NCI-H2029 treated with DMSO at 0.1 percent for 48 hours (cell line): ENCODE data around the gene PTCRA.
A peak's percentile ranks its signal among the peaks of the same experiment; 100 is the strongest.
"Not testable (repeated sequence)": the region's sequence is repeated elsewhere in the genome, so short reads cannot be mapped to it uniquely, and the experiment has no call there.

ENCODE experiments used
- DNase-seq: peaks from one replicate; lab custom pipeline; 2025; lab: John Stamatoyannopoulos, UW

Gene PTCRA

DNA sequence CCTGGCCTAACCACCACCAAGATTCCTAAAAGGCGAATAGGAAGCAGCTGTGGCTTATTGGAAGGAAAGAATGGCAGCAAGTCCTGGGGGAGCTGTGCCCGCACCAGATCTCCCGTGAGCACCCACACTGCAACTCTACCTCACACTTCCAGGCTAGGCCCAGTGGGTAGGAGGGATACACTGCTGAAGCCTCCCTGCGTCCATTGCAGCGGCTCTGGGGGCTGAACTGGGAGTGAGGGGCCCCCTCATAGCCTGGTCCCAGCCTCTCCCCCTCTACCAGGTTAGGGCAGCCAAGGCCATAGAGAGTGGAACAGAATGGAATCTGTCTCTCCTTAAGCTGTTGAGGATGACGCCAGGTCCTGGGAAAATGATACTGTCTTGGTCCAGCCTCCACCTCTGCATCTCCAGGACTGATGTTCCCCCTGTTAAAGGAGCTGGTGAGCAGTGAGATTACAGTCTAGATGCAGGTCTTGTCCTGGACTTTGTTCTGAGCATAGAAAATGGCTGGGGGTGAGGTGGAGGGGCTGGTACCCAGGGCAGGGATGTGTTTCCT, 24.7 kb downstream of the PTCRA start:
- no peak for DNase-seq

DNA sequence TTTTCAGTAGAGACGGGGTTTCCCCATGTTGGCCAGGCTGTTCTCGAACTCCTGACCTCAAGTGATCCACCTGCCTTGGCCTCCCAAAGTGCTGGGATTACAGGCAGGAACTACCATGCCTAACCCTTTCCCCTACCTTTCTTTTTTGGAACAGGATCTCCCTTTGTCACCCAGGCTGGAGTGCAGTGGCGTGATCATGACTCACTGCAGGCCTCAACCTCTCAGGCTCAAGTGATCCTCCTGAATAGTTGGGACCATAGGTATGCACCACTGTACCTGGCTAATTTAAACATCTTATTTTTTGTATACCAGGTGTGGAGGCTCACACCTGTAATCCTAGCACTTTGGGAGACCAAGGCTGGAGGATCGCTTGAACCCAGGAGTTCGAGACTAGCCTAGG, 25.5 kb downstream of the PTCRA start:
- DNase-seq, result not testable (repeated sequence)

DNA sequence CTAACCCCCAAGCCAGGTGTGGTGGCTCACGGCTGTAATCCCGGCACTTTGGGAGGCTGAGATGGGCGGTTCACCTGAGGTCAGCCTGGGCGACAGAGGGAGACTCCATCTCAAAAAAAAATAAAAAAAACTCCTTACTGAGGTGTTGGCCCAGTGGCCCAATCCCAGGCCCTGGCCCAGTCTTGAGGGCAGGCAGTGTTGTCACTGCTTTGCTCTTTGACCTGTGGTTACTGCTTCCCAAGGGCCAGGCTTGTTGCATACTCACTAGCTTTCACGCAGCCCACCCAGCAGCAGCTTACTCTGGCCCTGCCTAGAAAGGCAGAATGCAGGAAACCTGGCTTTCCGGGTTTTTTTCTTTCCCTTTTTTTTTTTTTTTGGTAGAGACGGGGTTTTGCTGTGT, 26.6 kb downstream of the PTCRA start:
- DNase-seq, result no peak

DNA sequence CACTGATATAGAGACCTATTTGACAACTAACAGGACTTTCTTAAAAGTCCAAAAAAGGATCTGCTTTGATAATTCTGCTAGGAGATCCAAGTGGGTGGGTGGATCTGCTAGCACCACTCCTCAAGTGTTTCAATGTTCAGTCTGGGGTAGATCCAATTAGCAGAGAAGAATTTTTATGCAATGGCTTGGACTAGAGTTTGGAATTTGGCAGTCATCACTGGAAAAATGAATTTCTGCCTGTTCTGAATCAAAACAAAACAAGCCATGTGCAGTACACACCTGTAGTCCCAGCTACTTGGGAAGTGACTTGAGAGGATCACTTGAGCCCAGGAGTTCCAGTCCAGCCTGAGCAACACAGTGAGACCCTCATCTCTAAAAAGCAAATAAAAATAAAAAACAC, 32.1 kb downstream of the PTCRA start:
- DNase-seq, result no peak

DNA sequence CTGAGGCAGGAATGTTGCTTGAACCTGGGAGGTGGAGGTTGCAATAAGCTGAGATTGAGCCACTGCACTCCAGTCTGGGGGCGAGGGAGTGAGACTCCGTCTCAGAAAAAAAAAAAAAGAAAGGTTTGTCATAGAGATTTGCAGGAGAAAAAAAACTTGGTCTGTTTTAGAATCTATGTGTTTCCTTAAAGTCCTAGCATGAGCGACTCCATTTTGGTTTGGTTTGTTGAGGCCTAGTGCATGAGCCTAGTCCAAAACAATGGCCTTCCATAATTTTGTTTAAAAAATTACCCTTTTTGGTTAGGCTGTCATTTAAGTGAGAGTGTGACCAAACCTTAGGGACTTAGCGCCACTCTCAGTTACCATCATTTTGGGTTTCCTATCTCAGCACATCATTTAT, 36.5 kb downstream of the PTCRA start:
- DNase-seq, result no peak

DNA sequence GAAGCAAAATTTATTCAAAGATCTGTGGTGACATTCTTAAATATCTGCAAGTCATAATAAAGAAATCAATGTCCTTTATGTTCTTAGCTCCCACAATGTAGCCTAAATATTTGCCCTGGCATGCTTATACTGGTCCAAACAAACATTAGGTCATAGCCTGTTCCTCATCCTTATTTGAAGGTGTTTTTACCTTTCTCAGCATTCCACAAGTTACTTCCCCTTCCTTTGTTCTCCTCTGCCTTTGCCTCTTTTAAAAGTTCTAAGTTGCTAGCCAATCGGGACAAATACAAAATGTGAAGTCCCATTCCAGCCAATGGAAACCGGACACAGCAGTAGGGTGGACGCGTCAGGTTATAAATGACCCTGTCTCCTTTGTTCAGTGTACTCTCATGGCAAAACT, 38.6 kb downstream of the PTCRA start:
- not testable (repeated sequence) for DNase-seq

DNA sequence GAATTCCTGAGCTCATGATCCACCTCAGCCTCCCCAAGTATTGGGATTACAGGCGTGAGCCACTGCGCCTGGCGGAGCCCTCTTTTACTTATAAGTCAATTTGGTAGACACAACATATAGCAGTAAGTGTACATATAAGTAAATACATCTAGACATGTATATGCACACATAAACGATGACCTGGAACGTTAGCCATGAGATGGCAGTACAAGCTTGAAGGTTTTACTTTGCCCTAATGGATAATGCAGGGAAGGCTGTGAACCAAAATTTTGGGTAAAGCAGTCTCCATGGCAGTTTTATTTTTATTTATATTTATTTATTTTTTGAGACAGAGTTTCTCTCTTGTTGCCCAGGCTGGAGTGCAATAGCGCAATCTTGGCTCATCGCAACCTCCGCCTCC, 42.3 kb downstream of the PTCRA start:
- no peak for DNase-seq

DNA sequence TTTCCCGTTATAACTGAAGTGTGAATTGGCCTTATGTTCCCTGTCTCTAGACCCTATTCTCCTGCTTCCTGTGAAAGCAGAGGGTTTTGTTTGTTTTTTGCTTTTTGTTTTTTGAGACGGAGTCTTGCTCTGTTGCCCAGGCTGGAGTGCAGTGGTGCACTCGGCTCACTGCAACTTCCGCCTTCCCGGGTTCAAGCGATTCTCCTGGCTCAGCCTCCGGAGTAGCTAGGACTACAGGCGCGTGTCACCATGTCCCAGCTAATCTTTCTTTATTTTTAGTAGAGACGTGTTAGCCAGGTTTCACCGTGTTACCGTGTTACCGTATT, 44.0 kb downstream of the PTCRA start:
- no peak for DNase-seq

DNA sequence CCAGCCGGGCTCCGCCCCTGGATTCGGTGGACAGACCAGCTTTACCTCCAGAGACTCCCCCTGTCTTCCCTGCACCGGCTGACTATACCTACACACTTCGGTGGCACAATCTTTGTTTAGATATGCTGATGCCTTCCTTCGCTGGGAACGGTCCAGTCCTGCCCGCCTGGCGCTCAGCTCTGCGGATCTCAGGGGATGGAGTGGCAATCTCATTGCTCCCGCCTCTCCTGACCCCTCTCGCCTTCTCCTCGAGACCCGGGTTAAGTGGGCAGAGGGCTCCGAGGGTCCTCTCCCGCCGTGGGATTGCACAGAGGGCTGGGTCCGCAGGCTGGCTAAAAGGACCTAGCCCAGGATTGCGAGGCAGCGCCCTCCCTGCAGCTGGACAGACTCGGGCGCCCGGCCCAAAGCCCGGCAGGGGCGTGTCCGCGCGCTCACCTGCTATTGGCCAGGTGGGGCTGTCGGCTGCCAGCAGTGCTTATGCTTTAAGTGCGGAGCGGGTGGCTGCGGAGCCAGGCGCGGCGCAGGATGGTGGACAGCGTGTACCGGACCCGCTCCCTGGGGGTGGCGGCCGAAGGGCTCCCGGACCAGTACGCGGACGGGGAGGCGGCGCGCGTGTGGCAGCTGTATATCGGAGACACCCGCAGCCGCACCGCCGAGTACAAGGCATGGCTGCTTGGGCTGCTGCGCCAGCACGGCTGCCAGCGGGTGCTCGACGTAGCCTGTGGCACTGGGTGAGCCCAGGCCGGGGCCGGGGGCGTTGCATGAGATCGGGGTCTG, 44.6 kb downstream of the PTCRA start, which contains the start of gene GNMT:
TSS of gene GNMT (plus strand) at position 512 of the 777 bp plus-strand sequence. CDS start at position 526, 14 bp downstream.
- peak; percentile 51 for DNase-seq

DNA sequence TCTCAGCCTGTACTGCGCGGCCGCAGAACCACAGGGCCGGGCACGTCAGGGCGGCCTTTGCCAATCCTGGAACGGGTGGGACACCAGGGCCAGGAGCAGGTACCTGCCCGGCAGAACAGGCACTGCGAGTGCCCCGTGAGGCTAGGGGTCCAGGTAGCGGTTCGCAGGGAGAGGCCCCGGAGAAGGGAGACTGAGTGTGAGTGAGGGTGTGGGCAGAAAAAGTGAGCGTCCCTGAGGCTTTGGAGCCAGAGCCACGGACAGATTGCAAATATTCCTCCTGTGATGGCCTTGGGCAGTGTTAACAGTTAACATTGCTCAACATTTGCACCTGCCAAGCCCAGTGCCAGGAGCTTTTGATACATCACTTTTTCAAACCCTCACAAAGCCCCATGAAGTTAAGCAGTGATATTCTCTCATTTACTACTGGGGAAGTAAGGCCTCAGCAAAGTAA, 45.2 kb downstream of the PTCRA start:
- no peak for DNase-seq

DNA sequence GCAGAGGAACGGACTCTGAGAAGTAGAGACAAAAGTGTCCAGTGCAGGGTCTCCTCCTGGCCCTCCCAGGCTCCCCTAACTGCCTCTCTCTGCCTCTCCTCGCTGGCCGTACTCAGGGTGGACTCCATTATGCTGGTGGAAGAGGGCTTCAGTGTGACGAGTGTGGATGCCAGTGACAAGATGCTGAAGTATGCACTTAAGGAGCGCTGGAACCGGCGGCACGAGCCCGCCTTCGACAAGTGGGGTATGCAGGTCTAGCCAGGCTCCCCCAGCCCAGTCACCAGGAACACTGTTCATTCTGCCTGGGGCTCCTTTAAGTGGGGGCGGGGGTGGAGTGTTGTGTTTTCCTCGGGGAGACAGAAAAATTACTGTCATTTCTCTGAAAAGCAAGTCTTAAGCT, 46.2 kb downstream of the PTCRA start:
- no peak for DNase-seq

DNA sequence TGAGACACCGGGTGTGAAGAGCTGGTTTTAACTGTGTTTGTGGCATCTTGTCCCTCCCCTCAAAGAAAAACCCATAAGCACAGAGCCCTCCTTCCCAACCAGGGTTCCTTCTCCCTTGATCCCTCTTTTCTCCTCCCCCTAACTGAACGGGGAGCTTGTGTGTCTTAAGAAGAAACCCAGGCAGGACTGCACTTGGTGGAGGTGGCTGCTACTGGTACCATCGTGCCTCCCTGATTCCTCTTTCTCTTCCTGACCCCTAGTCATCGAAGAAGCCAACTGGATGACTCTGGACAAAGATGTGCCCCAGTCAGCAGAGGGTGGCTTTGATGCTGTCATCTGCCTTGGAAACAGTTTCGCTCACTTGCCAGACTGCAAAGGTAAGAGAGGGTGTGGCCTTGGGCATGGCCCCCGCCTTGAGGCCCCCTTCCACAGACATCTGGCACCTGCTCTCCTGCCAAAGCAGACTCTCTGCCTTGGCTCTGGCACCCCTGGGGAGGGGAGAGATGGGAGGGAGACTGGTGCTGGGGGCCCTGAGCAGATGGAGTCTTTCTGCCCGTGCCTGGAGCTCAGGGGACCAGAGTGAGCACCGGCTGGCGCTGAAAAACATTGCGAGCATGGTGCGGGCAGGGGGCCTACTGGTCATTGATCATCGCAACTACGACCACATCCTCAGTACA, 46.8 kb downstream of the PTCRA start:
- DNase-seq, result no peak

DNA sequence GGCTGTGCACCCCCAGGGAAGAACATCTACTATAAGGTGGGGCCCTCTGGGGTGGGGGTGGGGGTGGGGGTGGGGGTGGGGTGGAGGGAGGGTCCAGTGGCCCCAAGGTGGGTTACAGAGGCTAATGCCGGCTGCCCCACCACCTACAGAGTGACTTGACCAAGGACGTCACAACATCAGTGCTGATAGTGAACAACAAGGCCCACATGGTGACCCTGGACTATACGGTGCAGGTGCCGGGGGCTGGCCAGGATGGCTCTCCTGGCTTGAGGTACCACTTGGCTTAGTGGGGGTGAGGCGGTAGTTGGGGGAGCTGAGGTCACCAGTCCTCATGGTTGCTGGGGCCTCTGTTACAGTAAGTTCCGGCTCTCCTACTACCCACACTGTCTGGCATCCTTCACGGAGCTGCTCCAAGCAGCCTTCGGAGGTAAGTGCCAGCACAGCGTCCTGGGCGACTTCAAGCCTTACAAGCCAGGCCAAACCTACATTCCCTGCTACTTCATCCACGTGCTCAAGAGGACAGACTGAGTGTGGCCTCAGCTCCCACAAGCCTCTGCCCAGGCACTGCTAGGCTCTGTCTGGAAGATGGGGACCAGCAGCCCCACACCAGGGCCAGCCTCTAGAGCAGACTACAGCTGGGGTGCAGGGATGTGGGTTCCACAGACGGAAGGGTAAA, 47.5 kb downstream of the PTCRA start:
- no peak for DNase-seq

DNA sequence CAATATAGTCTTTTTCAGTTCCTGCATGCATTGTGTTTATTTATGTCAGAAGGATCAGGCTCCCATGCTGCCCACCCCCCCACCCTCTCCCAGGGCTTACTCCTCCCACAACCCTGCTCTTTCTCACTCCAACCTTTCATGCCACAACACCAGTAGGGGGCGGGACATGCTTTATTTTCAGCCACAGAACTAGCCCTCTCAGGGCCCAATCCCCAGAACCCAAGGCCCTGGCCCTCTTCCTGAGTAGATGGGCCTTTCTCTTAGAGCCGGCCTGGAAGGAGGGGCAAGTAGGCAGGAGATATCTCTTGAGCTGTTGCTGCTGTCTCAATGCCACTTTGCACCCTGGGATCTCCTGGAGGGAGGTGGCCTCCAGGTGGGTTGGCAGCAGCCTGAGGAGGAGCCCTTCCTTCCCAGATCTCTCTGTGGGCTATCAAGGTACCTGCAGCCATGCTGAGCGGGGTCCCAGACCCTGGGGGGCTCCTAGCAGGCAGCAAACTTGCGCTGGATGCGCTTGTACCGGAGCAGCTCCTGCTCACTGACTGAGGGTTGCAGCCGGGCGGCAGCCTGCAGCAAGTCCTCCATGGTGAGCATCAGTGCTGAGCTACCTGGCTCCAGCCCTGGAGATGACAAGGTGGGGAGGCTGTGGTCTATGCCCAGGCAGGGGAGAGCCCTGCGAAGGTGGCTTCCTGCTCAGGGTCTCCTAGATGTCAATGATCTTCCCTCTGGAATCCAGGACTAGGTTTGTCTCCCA, 48.2 kb downstream of the PTCRA start:
- DNase-seq, result no peak

DNA sequence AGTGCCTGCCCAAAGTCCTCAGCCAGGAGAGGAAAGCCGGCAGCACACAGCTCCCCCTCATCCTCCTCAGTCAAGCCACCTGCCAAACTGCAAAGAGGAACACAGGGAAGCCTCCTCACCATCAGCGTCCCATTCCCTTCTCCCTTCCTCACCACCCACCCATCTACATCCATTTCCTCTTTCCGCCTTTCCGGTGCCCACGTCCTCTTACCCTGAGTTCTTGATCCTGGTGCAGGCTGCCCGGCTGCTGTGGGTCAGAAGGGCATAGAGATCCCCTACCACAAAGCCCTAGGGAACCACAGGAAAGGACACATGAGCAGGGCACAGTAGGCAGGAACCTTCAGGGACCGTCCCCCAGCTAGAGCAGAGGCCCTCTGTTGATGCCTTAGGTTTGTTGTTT, 50.7 kb downstream of the PTCRA start:
- DNase-seq, result no peak

DNA sequence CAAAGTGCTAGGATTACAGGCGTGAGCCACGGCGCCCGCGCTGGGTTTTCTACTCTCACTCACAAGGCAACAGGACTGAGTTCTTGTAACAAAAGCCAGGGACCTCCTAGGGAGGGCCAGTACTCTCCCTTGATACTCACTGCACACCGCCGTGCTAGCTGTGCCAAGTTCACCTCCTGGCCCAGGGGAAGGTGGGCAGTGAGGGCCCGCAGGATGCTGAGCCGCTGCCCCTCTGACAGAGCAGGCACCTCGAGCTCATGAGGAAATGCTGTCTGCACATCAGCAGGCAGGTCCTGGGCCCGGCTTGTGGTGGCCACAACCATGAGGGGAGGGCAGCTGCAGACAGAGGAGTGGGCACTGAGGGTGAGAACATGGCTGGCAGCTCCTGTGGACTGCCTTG, 51.4 kb downstream of the PTCRA start:
- no peak for DNase-seq

DNA sequence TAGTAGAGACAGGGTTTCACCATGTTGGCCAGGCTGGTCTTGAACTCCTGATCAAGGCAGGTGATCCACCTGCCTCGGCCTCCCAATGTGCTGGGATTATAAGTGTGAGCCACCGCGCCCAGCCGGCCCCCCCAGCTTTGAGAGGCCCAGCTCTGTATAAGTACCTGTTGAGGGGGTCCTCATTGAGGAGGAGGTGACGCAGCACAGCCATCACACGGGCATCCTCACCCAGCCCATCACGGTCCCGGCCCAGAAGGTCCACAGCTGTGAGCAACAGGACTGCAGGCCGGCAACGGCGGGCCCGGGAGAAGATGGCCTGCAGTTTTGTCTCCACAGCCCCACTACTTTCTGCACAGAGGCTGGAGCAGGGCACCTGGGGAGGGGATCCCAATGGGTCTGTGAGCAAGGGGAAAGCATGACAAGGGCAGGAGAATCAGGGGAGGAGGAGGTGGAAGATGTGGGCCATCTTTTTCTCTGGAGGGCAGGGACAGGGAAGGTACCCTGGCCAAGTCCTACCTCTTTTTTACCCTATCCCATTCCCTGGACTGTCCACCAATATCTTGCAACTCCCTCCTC, 52.4 kb downstream of the PTCRA start:
- no peak for DNase-seq

DNA sequence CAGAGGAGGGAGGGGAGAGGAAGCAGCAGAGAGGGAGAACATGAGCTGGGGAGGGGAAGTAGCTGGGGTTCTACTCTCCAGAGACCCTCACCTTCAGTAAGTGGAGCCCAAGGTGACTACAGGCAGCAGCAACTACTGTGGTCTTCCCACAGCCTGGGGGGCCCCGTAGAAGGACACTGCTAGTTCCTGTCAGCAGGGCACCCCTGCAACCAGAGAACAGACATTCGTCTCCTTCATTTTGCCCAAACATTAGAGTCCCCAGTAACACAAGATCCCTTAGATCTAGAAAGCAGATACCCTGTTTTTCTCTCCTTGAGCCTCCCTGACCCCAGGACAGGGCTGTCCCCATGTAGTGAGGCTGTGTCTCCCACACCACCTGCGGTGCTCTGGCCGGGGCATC, 52.9 kb downstream of the PTCRA start:
- DNase-seq, result no peak

DNA sequence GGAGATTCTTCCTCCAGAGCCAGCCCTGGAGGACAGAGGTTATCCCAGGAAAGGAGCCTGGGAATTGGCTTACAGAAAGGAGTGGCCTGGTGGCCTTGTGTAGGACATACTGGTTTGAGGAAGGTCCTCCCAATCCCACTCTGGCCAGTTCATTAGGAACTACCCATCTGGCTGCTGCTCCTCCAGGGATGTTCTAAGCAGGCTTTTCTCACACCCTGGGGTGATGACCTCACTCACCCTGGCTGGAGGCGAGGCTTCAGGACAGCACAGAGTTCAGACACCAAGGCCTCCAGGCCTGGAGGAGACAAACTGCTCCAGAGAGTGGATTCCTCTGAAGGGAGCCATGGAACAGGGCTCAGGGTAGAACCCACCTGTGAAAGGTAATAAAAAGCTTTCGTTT, 53.6 kb downstream of the PTCRA start:
- DNase-seq, result no peak

DNA sequence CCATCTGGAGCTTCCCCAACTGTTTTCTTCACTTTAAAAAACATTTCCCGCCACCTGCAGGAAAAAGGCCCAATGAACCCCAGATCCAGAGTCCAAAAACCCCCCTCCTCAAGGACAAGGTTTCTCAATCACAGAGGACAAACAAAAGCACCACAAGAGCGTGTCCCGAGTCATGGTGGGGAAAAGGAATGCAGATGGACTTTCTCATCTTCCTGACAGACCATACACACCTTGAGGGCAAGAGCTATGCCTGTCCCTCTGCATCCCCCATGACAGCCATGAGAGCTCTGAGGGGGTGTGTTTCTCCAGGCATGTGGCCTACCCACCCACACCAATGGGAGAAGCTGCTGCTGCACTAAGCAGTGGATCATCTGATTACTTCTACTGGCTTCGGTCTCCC, 54.1 kb downstream of the PTCRA start:
- no peak for DNase-seq

DNA sequence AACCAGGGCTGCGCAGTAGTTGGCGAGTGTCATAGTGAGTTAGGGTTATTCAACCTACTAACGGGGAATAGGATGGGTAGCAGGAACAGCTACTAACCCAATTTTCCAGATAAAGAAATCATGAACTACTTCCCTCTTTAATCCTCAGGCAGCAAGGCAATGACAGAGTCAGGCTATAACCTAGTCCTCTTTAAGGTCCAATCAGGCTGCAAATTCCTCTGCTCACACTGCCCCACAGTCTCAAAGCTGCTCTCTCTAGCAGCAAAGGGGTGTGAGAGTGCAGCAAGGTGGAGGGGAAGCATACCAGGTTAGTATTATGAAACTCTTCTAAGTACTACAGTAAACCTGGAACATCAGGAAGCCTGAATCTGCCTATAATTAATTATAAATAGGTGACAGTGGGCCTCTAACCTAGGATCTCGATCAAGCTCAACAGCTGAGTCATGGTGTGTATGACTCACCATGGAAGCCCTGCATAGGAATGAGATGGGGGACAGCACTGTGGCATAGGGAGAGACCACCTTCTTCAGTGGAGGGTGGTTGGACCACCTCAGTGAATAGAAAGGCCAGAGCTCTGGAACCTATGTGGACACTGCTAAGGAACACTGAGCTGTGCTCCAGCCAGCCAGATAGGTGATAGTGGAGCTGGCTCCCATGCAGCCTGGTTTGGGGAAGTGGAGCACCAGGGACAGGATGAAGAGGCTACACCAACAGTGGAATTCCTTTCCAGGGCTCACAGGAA, 55.2 kb downstream of the PTCRA start:
- no peak for DNase-seq
